Measurements from ENCODE around the gene PDCD1. TPM values are rescaled to one million over a fixed set of nuclear protein-coding genes. Genes with fewer than 3 reads are reported as not detected.

Gene PDCD1
- total RNA-seq (ENCODE audit: low replicate concordance), result not detected in 2 replicates

DNA sequence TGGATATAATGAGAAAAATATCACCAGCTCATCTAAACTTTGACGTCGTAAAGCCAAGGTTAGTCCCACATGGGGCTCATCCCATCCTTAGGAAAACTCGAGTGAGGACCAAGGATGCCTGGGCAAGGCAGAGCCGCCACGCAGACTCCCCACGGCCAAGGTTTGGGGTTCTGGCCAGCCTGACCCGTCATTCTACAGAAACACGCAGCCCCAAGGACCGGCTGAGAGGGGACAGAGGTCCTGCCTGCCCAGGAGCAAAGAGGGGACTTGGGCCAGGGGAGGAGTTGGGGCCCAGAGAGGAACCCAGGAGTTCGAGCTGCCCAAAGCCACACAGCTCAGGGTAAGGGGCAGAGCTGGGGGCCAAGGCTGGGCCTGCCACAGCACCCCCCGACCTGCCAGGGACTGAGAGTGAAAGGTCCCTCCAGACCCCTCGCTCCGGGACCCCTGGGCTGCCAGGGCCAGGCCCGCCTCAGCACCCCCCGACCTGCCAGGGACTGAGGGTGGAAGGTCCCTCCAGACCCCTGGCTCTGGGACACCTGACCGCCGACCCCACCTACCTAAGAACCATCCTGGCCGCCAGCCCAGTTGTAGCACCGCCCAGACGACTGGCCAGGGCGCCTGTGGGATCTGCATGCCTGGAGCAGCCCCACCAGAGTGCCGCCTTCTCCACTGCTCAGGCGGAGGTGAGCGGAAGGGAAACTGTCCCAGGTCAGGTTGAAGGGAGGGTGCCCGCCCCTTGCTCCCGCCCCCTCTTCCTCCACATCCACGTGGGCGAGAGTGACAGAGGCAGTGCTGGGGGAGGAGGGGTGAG, at the start of gene PDCD1:
Gene PDCD1 (minus strand): TSS at position 689 of the 811 bp plus-strand sequence. CDS start 56 bp downstream, at position 633.

DNA sequence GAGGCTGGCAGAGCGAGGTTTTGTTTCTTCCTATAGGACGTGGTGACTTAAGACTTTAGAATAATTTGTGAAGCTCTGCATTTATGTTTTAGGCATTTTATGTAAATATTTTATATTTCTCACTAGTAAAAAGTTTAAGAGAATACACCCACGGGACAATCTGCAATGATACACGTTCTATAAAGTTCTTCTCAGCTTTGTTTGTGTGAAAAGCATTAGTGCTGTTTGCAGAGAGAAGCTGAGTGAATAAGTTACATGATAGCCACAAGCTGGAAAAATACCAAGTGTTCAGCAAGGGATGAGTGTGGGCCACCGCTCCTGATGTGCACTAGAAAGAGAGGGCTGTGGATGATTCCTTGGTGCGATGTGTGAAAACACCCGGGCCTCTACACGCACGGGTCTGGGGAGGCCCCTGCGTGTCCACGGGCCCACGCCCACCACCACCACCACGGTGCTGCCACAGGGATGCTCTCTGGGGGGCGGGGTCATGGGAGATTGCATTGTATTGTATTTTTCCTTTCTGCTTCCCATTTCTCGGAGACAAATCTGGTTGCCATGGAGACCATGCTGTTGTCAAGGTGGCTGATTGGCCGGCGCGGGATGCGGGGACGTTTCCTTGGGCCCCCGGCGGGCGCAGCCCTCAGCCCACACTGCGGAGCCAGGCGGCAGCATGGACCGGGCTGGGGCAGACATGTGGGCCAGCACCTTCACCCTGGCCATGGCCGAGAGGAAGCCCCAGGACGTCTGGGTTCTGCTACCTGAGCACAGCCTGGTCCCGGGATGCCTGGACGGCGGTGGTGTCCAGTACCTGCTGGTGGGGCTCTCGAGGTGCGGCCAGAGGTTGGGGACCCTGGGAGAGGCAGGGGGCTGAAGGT, 10.6 kb upstream of the PDCD1 start, which contains the start of gene RTP5:
Gene RTP5 (plus strand): TSS at position 643 of the 875 bp plus-strand sequence. CDS start 28 bp downstream, at position 671.

GRCh38 chr2:241808721-241809382, 49.8 kb downstream of the PDCD1 start, which contains the start of gene NEU4:
Gene NEU4, plus strand, starts transcription at chr2:241809193. Its CDS starts 5,292 bp downstream, at chr2:241814485.

Other genes with a start within 250 kb of the PDCD1 start
- 37.7 and 44.8 TPM in 2 replicates for gene THAP4, start 221.7 kb downstream of the PDCD1 start, total RNA-seq (ENCODE audit: low replicate concordance)
- gene ATG4B, start 221.2 kb downstream of the PDCD1 start, total RNA-seq (ENCODE audit: low replicate concordance), result 70.1 and 97.0 TPM in 2 replicates
- gene DTYMK, start 172.1 kb downstream of the PDCD1 start, total RNA-seq (ENCODE audit: low replicate concordance), result 8.2 and 20.8 TPM in 2 replicates
- gene ING5, start 156.9 kb downstream of the PDCD1 start, total RNA-seq (ENCODE audit: low replicate concordance), result 16.3 and 31.9 TPM in 2 replicates
- gene D2HGDH, start 124.3 kb downstream of the PDCD1 start, total RNA-seq (ENCODE audit: low replicate concordance), result 15.3 and 17.8 TPM in 2 replicates
- gene GAL3ST2, start 82.1 kb downstream of the PDCD1 start, total RNA-seq (ENCODE audit: low replicate concordance), result 0.23 TPM in 1 of 2 replicates, not detected in the other
- not detected in 2 replicates for gene NEU4, start 49.7 kb downstream of the PDCD1 start, total RNA-seq (ENCODE audit: low replicate concordance)
- not detected in 2 replicates for gene RTP5, start 10.8 kb upstream of the PDCD1 start, total RNA-seq (ENCODE audit: low replicate concordance)